ENCODE measurements around the gene MAPK1.

- no peak for TF ChIP-seq POLR2A (IDR thresholded peaks at IDR 0.05; ENCODE audit: low read depth)
- TF ChIP-seq CTCF (IDR thresholded peaks at IDR 0.05), result no peak
- no peak for TF ChIP-seq POLR2AphosphoS5 (IDR thresholded peaks at IDR 0.05)
- no peak for TF ChIP-seq EP300 (IDR thresholded peaks at IDR 0.05)
Measured at GRCh38 chr22:21796231-21796630, 71.2 kb downstream of the MAPK1 start.

Measured in esophagus muscularis mucosa (tissue), 4 donors.